Neural cell (in vitro differentiated cells): ENCODE results near the gene CTDP1. TPM values are rescaled to one million over a fixed set of nuclear protein-coding genes. Genes with fewer than 3 reads are reported as not detected.

Experiments
- H2AFZ ChIP-seq: fragments of 200-600, 300-800 bp; sonication (generic), shearing (Covaris generic); 2 replicates; pipeline ENCODE4 v1.6.0; 2014; ENCODE audit warnings: low read depth, mild to moderate bottlenecking, antibody characterized with exemption, low read length, moderate library complexity
- H3F3A ChIP-seq: fragments of 200-600 bp; shearing (Covaris generic); 2 replicates; pipeline ENCODE4 v1.6.1; 2016; ENCODE audit warnings: mild to moderate bottlenecking, moderate library complexity, mixed read lengths, antibody characterized with exemption, low read length; ENCODE audit not compliant: insufficient read depth, poor library complexity, severe bottlenecking
- H3K27ac ChIP-seq: fragments of 200-600, 300-800 bp; sonication (generic), shearing (Covaris generic); 2 replicates; pipeline ENCODE4 v1.5.1; 2014; ENCODE audit warnings: mild to moderate bottlenecking, low read length, moderate library complexity
- H3K27me3 ChIP-seq: fragments of 300-800, 200-600 bp; sonication (generic), shearing (Covaris generic); 2 replicates; pipeline ENCODE4 v1.6.0; 2014; ENCODE audit warnings: mild to moderate bottlenecking, low read depth, low read length, moderate library complexity; ENCODE audit not compliant: insufficient read depth
- H3K36me3 ChIP-seq: fragments of 300-800, 200-600 bp; sonication (generic), shearing (Covaris generic); 2 replicates; pipeline ENCODE4 v1.5.1; 2014; ENCODE audit warnings: mild to moderate bottlenecking, antibody characterized with exemption, low read length, moderate library complexity; ENCODE audit not compliant: insufficient read depth
- H3K4me2 ChIP-seq: fragments of 300-800, 200-600 bp; sonication (generic), shearing (Covaris generic); 2 replicates; pipeline ENCODE4 v1.6.0; 2014; ENCODE audit warnings: mild to moderate bottlenecking, low read length
- H3K4me3 ChIP-seq: fragments of 300-800, 200-600 bp; sonication (generic), shearing (Covaris generic); 2 replicates; pipeline ENCODE4 v1.5.1; 2014; ENCODE audit warnings: mild to moderate bottlenecking, low read length, moderate library complexity
- H3K79me2 ChIP-seq: fragments of 200-600 bp; shearing (Covaris generic); replicated peaks from 2 replicates; pipeline ENCODE4 v1.6.0; 2014; ENCODE audit warnings: mild to moderate bottlenecking, low read length, moderate library complexity; ENCODE audit not compliant: insufficient read depth
- H3K9ac ChIP-seq: fragments of 300-800, 200-600 bp; sonication (generic), shearing (Covaris generic); 2 replicates; pipeline ENCODE4 v1.6.1; 2016; ENCODE audit warnings: mild to moderate bottlenecking, low read length, mixed read lengths
- H3K9me2 ChIP-seq: fragments of 200-600 bp; shearing (Covaris generic); 2 replicates; pipeline ENCODE4 v1.6.1; 2016; ENCODE audit warnings: mild to moderate bottlenecking, low read length, mixed read lengths; ENCODE audit not compliant: insufficient read depth
- H3K9me3 ChIP-seq: fragments of 200-600, 300-800 bp; sonication (generic), shearing (Covaris generic); 2 replicates; pipeline ENCODE4 v1.6.1; 2016; ENCODE audit warnings: mild to moderate bottlenecking, mixed run types, low read length, moderate library complexity, mixed read lengths
- H4K20me1 ChIP-seq: fragments of 200-600 bp; shearing (Covaris generic); 2 replicates; pipeline ENCODE4 v1.6.1; 2016; ENCODE audit warnings: mild to moderate bottlenecking, mixed run types; ENCODE audit not compliant: insufficient read depth
- CTCF ChIP-seq: fragments of 450-650 bp; IDR thresholded peaks from 2 replicates; pipeline ENCODE4 v1.5.1; 2014; ENCODE audit warnings: antibody characterized with exemption, mild to moderate bottlenecking, moderate library complexity; ENCODE audit not compliant: poor library complexity, severe bottlenecking
- EP300 ChIP-seq: fragments of 450-650 bp; conservative IDR thresholded peaks from 2 replicates; pipeline ENCODE4 v1.6.1; 2014; ENCODE audit warnings: antibody characterized with exemption, mild to moderate bottlenecking, moderate library complexity; ENCODE audit not compliant: poor library complexity, severe bottlenecking
- EZH2 ChIP-seq: fragments of 200-600, 300-800 bp; shearing (Covaris generic), sonication (generic); IDR thresholded peaks from 2 replicates; pipeline ENCODE4 v1.6.1; 2014; ENCODE audit warnings: antibody characterized with exemption, low read length, borderline replicate concordance, mild to moderate bottlenecking; ENCODE audit not compliant: insufficient read depth, poor library complexity, severe bottlenecking
- MXI1 ChIP-seq: fragments of 450-650 bp; conservative IDR thresholded peaks from 2 replicates; pipeline ENCODE4 v1.6.1; 2014; ENCODE audit warnings: antibody characterized with exemption, mild to moderate bottlenecking; ENCODE audit not compliant: poor library complexity, severe bottlenecking
- POLR2AphosphoS5 ChIP-seq: IDR thresholded peaks from 2 replicates; pipeline ENCODE4 v1.6.1; 2012
- RAD21 ChIP-seq: fragments of 450-650 bp; conservative IDR thresholded peaks from 2 replicates; pipeline ENCODE4 v1.6.1; 2014; ENCODE audit warnings: antibody characterized with exemption, mild to moderate bottlenecking, moderate library complexity
- REST ChIP-seq: IDR thresholded peaks from 2 replicates; pipeline ENCODE4 v1.6.1; 2012; ENCODE audit warnings: borderline replicate concordance
- SMC3 ChIP-seq: fragments of 450-650 bp; conservative IDR thresholded peaks from 2 replicates; pipeline ENCODE4 v1.6.1; 2014; ENCODE audit warnings: antibody characterized with exemption, mild to moderate bottlenecking, moderate library complexity; ENCODE audit not compliant: poor library complexity
- TAF1 ChIP-seq: IDR thresholded peaks from 2 replicates; pipeline ENCODE4 v1.6.1; 2012; ENCODE audit warnings: low read depth
- polyA plus RNA-seq: library from polyadenylated mRNA; depleted of rRNA; stranded (reverse); fragments of >200 nt; gene quantifications from 2 replicates; pipeline ENCODE4 v1.2.3, GENCODE V29; 2014

CTDP1 gene
- polyA plus RNA-seq, 1 donor from 2014 or later: 22.3 TPM

- Histone ChIP-seq H2AFZ (no peak overlapping the region), H3K4me2 (no peak overlapping the region), H3K9me2 (no peaks in the 10 kb centered on the region), H3K4me3 (no peak overlapping the region), H4K20me1 (no peaks in the 10 kb centered on the region), H3F3A (no peaks in the 10 kb centered on the region), H3K9me3 (no peaks in the 10 kb centered on the region), H3K79me2 (no peaks in the 10 kb centered on the region), H3K27ac (no peak overlapping the region), H3K9ac (no peak overlapping the region), H3K27me3 (no peaks in the 10 kb centered on the region), H3K36me3 (no peaks in the 10 kb centered on the region)
- TF ChIP-seq MXI1 (no peak), POLR2AphosphoS5 (no peak), EP300 (no peak), CTCF (peak; percentile 94), REST (no peak), RAD21 (peak; percentile 93), EZH2 (no peak), TAF1 (no peak), SMC3 (peak; percentile 94)
Observed at GRCh38 chr18:79644006-79644665, 35.5 kb upstream of the CTDP1 start.

- H3K9me2 ChIP-seq: no peaks in the 10 kb centered on the region
Observed at GRCh38 chr18:79644666-79645057, 34.9 kb upstream of the CTDP1 start.

More at GRCh38 chr18:79644666-79645057, 34.9 kb upstream of the CTDP1 start:
- H3K4me3 ChIP-seq: no peak overlapping the region
- no peak overlapping the region for H3K4me2 ChIP-seq
- H3K9me3 ChIP-seq: no peaks in the 10 kb centered on the region
- no peak overlapping the region for H3K9ac ChIP-seq
- no peaks in the 10 kb centered on the region for H3K36me3 ChIP-seq
- TF ChIP-seq POLR2AphosphoS5 (no peak), REST (no peak), SMC3 (no peak), RAD21 (no peak), TAF1 (no peak), EZH2 (no peak), MXI1 (no peak), CTCF (no peak), EP300 (no peak)
- no peaks in the 10 kb centered on the region for H3K79me2 ChIP-seq
- no peak overlapping the region for H3K27ac ChIP-seq
- H4K20me1 ChIP-seq: no peaks in the 10 kb centered on the region
- H2AFZ ChIP-seq: no peak overlapping the region
- no peaks in the 10 kb centered on the region for H3K27me3 ChIP-seq
- no peaks in the 10 kb centered on the region for H3F3A ChIP-seq
